Fibroblast of the aortic adventitia (primary cell): ENCODE measurements around the gene MVD. TPM values are rescaled to one million over a fixed set of nuclear protein-coding genes. Genes with fewer than 3 reads are reported as not detected.
"Not testable (repeated sequence)": the region's sequence is repeated elsewhere in the genome, so short reads cannot be mapped to it uniquely, and the experiment has no call there.

ENCODE experiments used
- DNase-seq: peaks from one replicate; pipeline ENCODE4 v3.0.0-alpha.2; 2010; ENCODE audit warnings: low read depth
- H3K4me3 ChIP-seq: 2 replicates; pipeline ENCODE4 v1.5.1; 2011; ENCODE audit warnings: low read depth, mild to moderate bottlenecking, control low read depth, low read length, moderate library complexity
- total RNA-seq: library from RNA; depleted of rRNA; stranded (reverse); fragments of >200 nt; gene quantifications from 2 replicates; pipeline ENCODE4 v1.2.3, GENCODE V29; 2012; ENCODE audit warnings: low replicate concordance
- TF ChIP-seq, protein P1 (sequence below): IDR thresholded peaks from 2 replicates; pipeline ENCODE4 v1.5.1; 2011; ENCODE audit warnings: mild to moderate bottlenecking, low read length, control low read depth, inconsistent platforms; ENCODE audit not compliant: insufficient read depth

MVD gene
- total RNA-seq, 1 donor: 24.4 TPM

- TF ChIP-seq, protein P1, sequence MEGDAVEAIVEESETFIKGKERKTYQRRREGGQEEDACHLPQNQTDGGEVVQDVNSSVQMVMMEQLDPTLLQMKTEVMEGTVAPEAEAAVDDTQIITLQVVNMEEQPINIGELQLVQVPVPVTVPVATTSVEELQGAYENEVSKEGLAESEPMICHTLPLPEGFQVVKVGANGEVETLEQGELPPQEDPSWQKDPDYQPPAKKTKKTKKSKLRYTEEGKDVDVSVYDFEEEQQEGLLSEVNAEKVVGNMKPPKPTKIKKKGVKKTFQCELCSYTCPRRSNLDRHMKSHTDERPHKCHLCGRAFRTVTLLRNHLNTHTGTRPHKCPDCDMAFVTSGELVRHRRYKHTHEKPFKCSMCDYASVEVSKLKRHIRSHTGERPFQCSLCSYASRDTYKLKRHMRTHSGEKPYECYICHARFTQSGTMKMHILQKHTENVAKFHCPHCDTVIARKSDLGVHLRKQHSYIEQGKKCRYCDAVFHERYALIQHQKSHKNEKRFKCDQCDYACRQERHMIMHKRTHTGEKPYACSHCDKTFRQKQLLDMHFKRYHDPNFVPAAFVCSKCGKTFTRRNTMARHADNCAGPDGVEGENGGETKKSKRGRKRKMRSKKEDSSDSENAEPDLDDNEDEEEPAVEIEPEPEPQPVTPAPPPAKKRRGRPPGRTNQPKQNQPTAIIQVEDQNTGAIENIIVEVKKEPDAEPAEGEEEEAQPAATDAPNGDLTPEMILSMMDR: no peak
- H3K4me3 ChIP-seq: no peak overlapping the region
- no peak for DNase-seq
Measured at GRCh38 chr16:88614818-88615580, 47.9 kb downstream of the MVD start.

DNA sequence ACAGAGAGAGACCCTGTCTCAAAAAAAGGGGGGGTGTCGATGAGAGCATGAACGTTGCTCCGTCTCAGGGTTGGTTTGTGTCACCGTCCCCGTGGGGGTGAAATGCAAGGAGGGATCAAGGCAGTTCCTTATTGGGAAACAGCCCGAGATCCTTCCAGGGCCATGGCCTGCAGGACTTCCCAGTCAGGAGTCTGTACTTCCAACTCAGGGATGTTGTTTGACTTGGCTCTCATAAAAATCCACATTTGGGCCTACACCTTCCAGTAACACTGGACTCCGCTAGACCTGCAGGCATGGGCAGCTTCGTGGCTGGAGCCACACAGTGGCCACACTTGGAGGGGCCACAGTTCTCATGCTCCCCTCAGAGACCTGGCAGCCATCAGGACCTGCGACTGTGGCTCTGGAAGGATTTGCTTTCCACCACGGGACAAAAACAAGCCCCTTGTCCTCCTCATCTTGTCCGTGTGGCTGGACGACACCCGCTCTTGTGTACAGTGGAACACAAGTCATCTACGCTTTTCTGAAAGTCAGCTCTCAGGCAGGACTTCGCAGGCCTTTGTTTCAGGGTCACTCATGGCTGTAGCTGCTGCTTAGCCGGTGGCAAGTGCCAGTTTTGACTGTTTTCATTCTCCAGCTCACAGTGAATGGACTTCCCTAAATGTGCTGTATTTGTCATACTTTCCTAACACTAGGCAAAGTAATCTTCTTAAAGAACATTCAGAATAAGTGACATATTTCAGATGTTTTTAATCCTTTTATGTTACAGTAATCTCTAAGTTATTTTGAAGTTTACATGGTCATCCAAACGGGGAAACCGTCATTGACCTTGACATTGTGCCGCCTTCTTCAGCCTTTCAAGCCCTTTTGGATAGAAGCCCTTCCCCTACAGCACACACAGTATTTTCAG is 48.7 kb downstream of the MVD start:
- DNase-seq: no peak
- H3K4me3 ChIP-seq: no peak overlapping the region
- TF ChIP-seq, protein P1: no peak

GRCh38 chr16:88613293-88613692 is 49.6 kb downstream of the MVD start:
- TF ChIP-seq, protein P1: no peak
- no peak overlapping the region for H3K4me3 ChIP-seq
- DNase-seq: no peak

DNA sequence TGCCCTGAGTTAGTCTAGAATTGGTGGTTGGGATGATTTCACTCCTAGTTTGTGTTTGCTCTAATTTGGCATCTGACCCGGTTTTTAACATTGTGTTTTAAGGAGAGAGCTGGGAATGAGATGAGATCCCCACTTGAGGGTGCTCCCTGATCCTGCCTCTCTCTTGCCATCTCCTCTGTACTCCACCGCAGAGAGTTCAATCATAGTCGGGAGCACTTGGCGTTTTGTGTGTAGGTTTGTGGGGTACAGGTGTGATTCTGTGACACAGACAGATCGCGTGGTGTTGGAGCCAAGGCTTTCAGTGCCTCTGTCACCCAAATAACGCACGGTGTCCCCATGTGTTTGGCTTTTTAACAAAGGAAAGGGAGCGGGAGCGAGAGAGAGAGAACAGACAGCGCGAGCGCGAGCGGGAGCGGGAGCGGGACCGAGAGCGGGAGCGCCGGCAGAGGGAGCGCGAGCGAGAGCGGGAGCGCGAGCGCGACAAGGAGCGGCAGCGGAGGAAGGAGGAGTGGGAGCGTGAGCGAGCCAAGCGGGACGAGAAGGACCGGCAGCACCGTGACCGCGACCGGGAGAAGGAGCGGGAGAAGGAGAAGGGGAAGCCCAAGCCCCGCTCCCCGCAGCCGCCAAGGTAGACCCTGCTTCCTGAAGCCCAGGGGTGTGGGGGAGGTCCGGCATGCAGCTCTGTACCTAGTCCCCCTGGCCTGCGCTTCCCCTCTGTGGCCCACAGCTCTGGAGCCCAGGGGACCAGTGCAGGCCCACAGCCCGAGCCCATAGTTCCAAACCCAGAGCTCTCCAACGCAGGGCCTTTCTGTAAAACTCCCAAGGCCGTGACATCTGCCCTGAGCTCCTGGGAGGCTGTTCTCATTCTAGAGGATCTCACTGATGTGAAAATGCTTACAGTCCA is 51.7 kb downstream of the MVD start:
- DNase-seq: no peak
- no peak overlapping the region for H3K4me3 ChIP-seq
- TF ChIP-seq, protein P1: no peak

GRCh38 chr16:88610080-88610479 is 52.8 kb downstream of the MVD start:
- TF ChIP-seq, protein P1: peak; percentile 12
- no peak for DNase-seq

DNA sequence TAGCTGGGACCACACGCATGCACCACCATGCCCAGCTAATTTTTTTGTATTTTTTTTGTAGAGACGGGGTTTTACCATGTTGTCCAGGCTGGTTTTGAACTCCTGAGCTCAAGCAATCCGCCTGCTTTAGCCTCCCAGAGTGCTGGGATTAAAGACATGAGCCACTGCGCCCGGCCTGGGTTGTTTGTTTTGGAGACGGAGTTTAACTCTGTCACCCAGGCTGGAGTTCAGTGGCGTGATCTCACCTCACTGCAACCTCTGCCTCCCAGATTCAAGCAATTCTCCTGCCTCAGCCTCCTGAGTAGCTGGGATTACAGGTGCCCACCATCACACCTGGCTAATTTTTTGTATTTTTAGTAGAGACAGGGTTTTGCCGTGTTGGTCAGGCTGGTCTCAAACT is 53.5 kb downstream of the MVD start:
- not testable (repeated sequence) for H3K4me3 ChIP-seq, DNase-seq

More at GRCh38 chr16:88610080-88610479, 52.8 kb downstream of the MVD start:
- H3K4me3 ChIP-seq: no peak overlapping the region
